HCT116 (cell line): Measurements from ENCODE around the gene GLUD1.

Source experiments
- CTCF ChIP-seq, 3 experiments: fragments of 200-600 bp in 1 of 3; sonication (generic) in 1 of 3; IDR thresholded peaks in 2 of 3; conservative IDR thresholded peaks in 1 of 3; 2 replicates each; pipeline ENCODE4 v1.5.1; 2012 to 2017; ENCODE audit warnings: low read depth in 2 of 3, low read length in 2 of 3, antibody characterized with exemption in 1 of 3, borderline replicate concordance in 1 of 3, control low read depth in 1 of 3, mild to moderate bottlenecking in 1 of 3, mixed read lengths in 1 of 3, mixed run types in 1 of 3, moderate library complexity in 1 of 3; ENCODE audit not compliant: insufficient read depth in 1 of 3
- ELF1 ChIP-seq: IDR thresholded peaks from 2 replicates; pipeline ENCODE4 v1.6.1; 2012; ENCODE audit warnings: low read depth, borderline replicate concordance
- EZH2 ChIP-seq: fragments of 200-600 bp; sonication (generic); IDR thresholded peaks from 2 replicates; pipeline ENCODE4 v1.6.1; 2017; ENCODE audit warnings: antibody characterized with exemption, mixed run types
- POLR2A ChIP-seq: IDR thresholded peaks from 2 replicates; pipeline ENCODE4 v1.7.0; 2011; ENCODE audit warnings: borderline replicate concordance; ENCODE audit not compliant: insufficient read depth, insufficient read length; ENCODE audit errors: extremely low read depth
- POLR2AphosphoS5 ChIP-seq: IDR thresholded peaks from 2 replicates; pipeline ENCODE4 v1.6.1; 2011; ENCODE audit warnings: mild to moderate bottlenecking, low read depth, low read length, moderate library complexity
- RAD21 ChIP-seq: IDR thresholded peaks from 2 replicates; pipeline ENCODE4 v1.6.1; 2012; ENCODE audit warnings: low read depth, mild to moderate bottlenecking
- ZBTB33 ChIP-seq: IDR thresholded peaks from 2 replicates; pipeline ENCODE4 v1.6.1; 2011; ENCODE audit warnings: mild to moderate bottlenecking, low read length, moderate library complexity; ENCODE audit not compliant: insufficient replicate concordance; ENCODE audit errors: extremely low read depth

- TF ChIP-seq ELF1 (no peak), RAD21 (no peak), CTCF (IDR thresholded peaks at IDR 0.05 in 2 of 3, conservative IDR thresholded peaks at IDR 0.05 in 1 of 3; ENCODE audit: borderline replicate concordance in 1 of 3, insufficient read depth in 1 of 3, low read depth in 2 of 3, low read length in 2 of 3) (no peak), EZH2 (no peak), POLR2A (no peak), ZBTB33 (no peak), POLR2AphosphoS5 (no peak)
These were observed 22.2 kb downstream of the GLUD1 start for GRCh38 chr10:87072449-87072848.
